ENCODE data around the gene ADCK1. TPM values are rescaled to one million over a fixed set of nuclear protein-coding genes. Genes with fewer than 3 reads are reported as not detected.

Gene ADCK1
- total RNA-seq, 1 donor from 2014 or later: 6.2 TPM

GRCh38 chr14:77924141-77924948 is 124.4 kb downstream of the ADCK1 start:
- Mint-ChIP-seq H3K27me3 (ENCODE audit: unreplicated experiment) (peaks cover 12% of the 10 kb centered on the region), H3K27ac (ENCODE audit: unreplicated experiment) (no peak overlapping the region), H3K4me3 (ENCODE audit: unreplicated experiment) (no peak overlapping the region), H3K9me3 (ENCODE audit: unreplicated experiment) (no peaks in the 10 kb centered on the region), H3K36me3 (ENCODE audit: low read depth, unreplicated experiment) (peaks cover 10% of the 10 kb centered on the region), H3K4me1 (ENCODE audit: unreplicated experiment) (no peaks in the 10 kb centered on the region)
- no peak for DNase-seq (ENCODE audit: low spot score)
- TF ChIP-seq CTCF (IDR thresholded peaks at IDR 0.05; ENCODE audit: unreplicated experiment): no peak

- Mint-ChIP-seq H3K4me1 (ENCODE audit: unreplicated experiment) (no peaks in the 10 kb centered on the region), H3K27me3 (ENCODE audit: unreplicated experiment) (peaks cover 12% of the 10 kb centered on the region), H3K36me3 (ENCODE audit: low read depth, unreplicated experiment) (peaks cover 15% of the 10 kb centered on the region), H3K4me3 (ENCODE audit: unreplicated experiment) (no peak overlapping the region), H3K27ac (ENCODE audit: unreplicated experiment) (no peak overlapping the region), H3K9me3 (ENCODE audit: unreplicated experiment) (no peaks in the 10 kb centered on the region)
- DNase-seq (ENCODE audit: low spot score): no peak
- no peak for TF ChIP-seq CTCF (IDR thresholded peaks at IDR 0.05; ENCODE audit: unreplicated experiment)
These were observed 127.0 kb downstream of the ADCK1 start for GRCh38 chr14:77926942-77927341.

- Mint-ChIP-seq H3K27me3 (ENCODE audit: unreplicated experiment) (peaks cover 5% of the 10 kb centered on the region), H3K9me3 (ENCODE audit: unreplicated experiment) (peaks cover 13% of the 10 kb centered on the region), H3K27ac (ENCODE audit: unreplicated experiment) (no peak overlapping the region), H3K36me3 (ENCODE audit: low read depth, unreplicated experiment) (peaks cover 51% of the 10 kb centered on the region), H3K4me1 (ENCODE audit: unreplicated experiment) (no peaks in the 10 kb centered on the region), H3K4me3 (ENCODE audit: unreplicated experiment) (no peak overlapping the region)
- DNase-seq (ENCODE audit: low spot score): no peak
- no peak for TF ChIP-seq CTCF (IDR thresholded peaks at IDR 0.05; ENCODE audit: unreplicated experiment)
These were observed 131.5 kb downstream of the ADCK1 start for GRCh38 chr14:77931441-77931840.

- peaks cover 7% of the 10 kb centered on the region for H3K4me1 Mint-ChIP-seq (ENCODE audit: unreplicated experiment)
- no peak for TF ChIP-seq CTCF (IDR thresholded peaks at IDR 0.05; ENCODE audit: unreplicated experiment)
- peaks cover 3% of the 10 kb centered on the region for H3K27me3 Mint-ChIP-seq (ENCODE audit: unreplicated experiment)
- no peak overlapping the region for H3K27ac Mint-ChIP-seq (ENCODE audit: unreplicated experiment)
- peaks cover 13% of the 10 kb centered on the region for H3K9me3 Mint-ChIP-seq (ENCODE audit: unreplicated experiment)
- no peak for DNase-seq (ENCODE audit: low spot score)
- H3K36me3 Mint-ChIP-seq (ENCODE audit: low read depth, unreplicated experiment): peaks cover 37% of the 10 kb centered on the region
- H3K4me3 Mint-ChIP-seq (ENCODE audit: unreplicated experiment): no peak overlapping the region
These were observed 136.3 kb downstream of the ADCK1 start for GRCh38 chr14:77936138-77936639.

- no peak for DNase-seq (ENCODE audit: low spot score)
- H3K4me1 Mint-ChIP-seq (ENCODE audit: unreplicated experiment): no peaks in the 10 kb centered on the region
- no peak for TF ChIP-seq CTCF (IDR thresholded peaks at IDR 0.05; ENCODE audit: unreplicated experiment)
- H3K9me3 Mint-ChIP-seq (ENCODE audit: unreplicated experiment): peaks cover 17% of the 10 kb centered on the region
- no peak overlapping the region for H3K4me3 Mint-ChIP-seq (ENCODE audit: unreplicated experiment)
- H3K27me3 Mint-ChIP-seq (ENCODE audit: unreplicated experiment): peaks cover 4% of the 10 kb centered on the region
- H3K27ac Mint-ChIP-seq (ENCODE audit: unreplicated experiment): no peak overlapping the region
- peaks cover 12% of the 10 kb centered on the region for H3K36me3 Mint-ChIP-seq (ENCODE audit: low read depth, unreplicated experiment)
These were observed 147.5 kb downstream of the ADCK1 start for GRCh38 chr14:77947372-77947771.

All from endothelial cell (in vitro differentiated cells).